Colonic mucosa (tissue), 4 donors: ENCODE results near the gene OTUD3. TPM values are rescaled to one million over a fixed set of nuclear protein-coding genes. Genes with fewer than 3 reads are reported as not detected.

Experiments
- DNase-seq: peaks from one replicate; pipeline ENCODE4 v3.0.0-alpha.2; 2020
- H3K27ac ChIP-seq: fragments of 200-600 bp; one replicate; pipeline ENCODE4 v1.8.0; 2021
- H3K27me3 ChIP-seq: fragments of 200-600 bp; one replicate; pipeline ENCODE4 v1.8.0; 2021
- H3K36me3 ChIP-seq: fragments of 200-600 bp; one replicate; pipeline ENCODE4 v1.8.0; 2021
- H3K4me1 ChIP-seq: fragments of 200-600 bp; one replicate; pipeline ENCODE4 v1.8.0; 2021; ENCODE audit warnings: mild to moderate bottlenecking
- H3K4me3 ChIP-seq: fragments of 200-600 bp; one replicate; pipeline ENCODE4 v1.8.0; 2021
- H3K9ac ChIP-seq, 2 donors: one replicate each; pipeline ENCODE4 v1.7.0; 2013; ENCODE audit warnings: control low read depth in 2 of 2, low read depth in 2 of 2, low read length in 2 of 2
- H3K9me3 ChIP-seq: fragments of 200-600 bp; one replicate; pipeline ENCODE4 v1.8.0; 2021
- CTCF ChIP-seq: fragments of 200-600 bp; IDR thresholded peaks from one replicate; pipeline ENCODE4 v1.8.0; 2022; ENCODE audit warnings: antibody characterized with exemption, mild to moderate bottlenecking
- intact Hi-C: fragments of 100-400 bp; cut with DNase I; formaldehyde crosslinking; loops from one replicate; pipeline ENCODE4 v1.14.1; 2022
- total RNA-seq, 2 donors: library from RNA; stranded (reverse); fragmentation: NEBNext Ultra II Directional in 1 of 2; extraction: Animal tissue kit (Norgen Biotek cat#: 25700) in 1 of 2; gene quantifications; one replicate each; pipeline ENCODE4 v1.2.1, GENCODE V29; 2021
- donor health status: healthy.
- donor health status: DM: no; HTN: no; CAD: no.
- donor health status: DM: no; HTN: no; CAD: no.

The OTUD3 gene
- total RNA-seq, 2 donors from 2014 or later = 9.6 to 15.6 TPM

DNA sequence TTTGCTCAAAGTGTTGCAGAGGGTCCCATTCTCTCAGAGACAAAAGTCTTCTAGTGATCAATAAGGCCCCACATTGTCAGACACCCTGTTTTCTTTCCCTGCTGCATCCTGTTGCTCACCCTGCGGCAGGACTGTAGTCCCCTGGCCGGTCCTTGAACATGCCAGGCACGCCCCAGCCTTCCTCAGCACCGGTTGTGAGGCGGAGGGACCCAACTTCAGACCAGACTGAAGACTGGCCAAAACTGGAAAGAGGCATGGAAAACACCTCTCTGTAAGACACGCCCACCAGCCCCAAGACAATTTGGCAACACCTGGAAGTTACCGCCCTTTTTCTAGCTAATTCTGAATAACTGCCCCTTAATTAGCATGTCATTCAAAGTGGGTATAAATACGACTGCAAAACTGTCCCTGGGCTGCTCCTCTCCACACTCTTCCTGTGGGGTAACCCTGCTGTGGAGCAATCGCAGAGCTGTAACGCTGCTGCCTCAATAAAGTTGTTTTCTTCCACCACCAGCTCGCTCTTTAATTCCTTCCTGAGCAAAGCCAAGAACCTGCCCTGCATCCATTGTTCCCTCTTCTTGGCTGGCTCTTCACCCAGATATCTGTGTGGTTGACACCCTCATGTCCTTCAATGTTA is 73.5 kb downstream of the OTUD3 start:
- Histone ChIP-seq H3K27me3 (no peaks in the 10 kb centered on the region), H3K9ac (no peak overlapping the region), H3K9me3 (no peaks in the 10 kb centered on the region), H3K4me3 (no peak overlapping the region), H3K36me3 (no peaks in the 10 kb centered on the region), H3K27ac (no peak overlapping the region), H3K4me1 (no peaks in the 10 kb centered on the region)
- intact Hi-C loops = loop anchor here (10.0 kb wide), 1 partner anchor 429 kb away; no protein-coding TSS in a partner anchor
- no peak for TF ChIP-seq CTCF
- DNase-seq = no peak

GRCh38 chr1:19957779-19958178 is 75.6 kb downstream of the OTUD3 start:
- intact Hi-C loops = loop anchor here (10.0 kb wide), 1 partner anchor 427 kb away; no protein-coding TSS in a partner anchor
- no peak for DNase-seq
- Histone ChIP-seq H3K4me1 (no peaks in the 10 kb centered on the region), H3K9me3 (no peaks in the 10 kb centered on the region), H3K27ac (no peak overlapping the region), H3K9ac (no peak overlapping the region), H3K36me3 (no peaks in the 10 kb centered on the region), H3K4me3 (no peak overlapping the region), H3K27me3 (no peaks in the 10 kb centered on the region)
- TF ChIP-seq CTCF = no peak

- DNase-seq = no peak
- Histone ChIP-seq H3K9me3 (no peaks in the 10 kb centered on the region), H3K27me3 (no peaks in the 10 kb centered on the region), H3K27ac (no peak overlapping the region), H3K4me1 (no peaks in the 10 kb centered on the region), H3K36me3 (no peaks in the 10 kb centered on the region), H3K4me3 (no peak overlapping the region), H3K9ac (no peak overlapping the region)
- no peak for TF ChIP-seq CTCF
- intact Hi-C loops = no loop called here
Observed at GRCh38 chr1:19960591-19960990, 78.4 kb downstream of the OTUD3 start.

Other genes starting within 250 kb of the OTUD3 start
- 100 to 1,000 TPM; 340 to 393 TPM for gene NBL1, start 238.1 kb upstream of the OTUD3 start, total RNA-seq
- gene HTR6, start 217.5 kb upstream of the OTUD3 start, total RNA-seq = not detected
- gene TMCO4, start 82.5 kb upstream of the OTUD3 start, total RNA-seq = 10 to 100 TPM; 26.9 to 44.1 TPM
- 10 to 100 TPM; 43.0 to 71.4 TPM for gene RNF186, start 67.1 kb upstream of the OTUD3 start, total RNA-seq
- gene PLA2G2E, start 41.2 kb downstream of the OTUD3 start, total RNA-seq = not detected
- gene PLA2G2A, start 97.2 kb downstream of the OTUD3 start, total RNA-seq = 100 to 1,000 TPM; 135 to 864 TPM
- 1 to 10 TPM in 1 of 2 donors, not detected in 1; 1.8 TPM for gene PLA2G5, start 187.8 kb downstream of the OTUD3 start, total RNA-seq
- gene PLA2G2D, start 237.1 kb downstream of the OTUD3 start, total RNA-seq = under 1 TPM; 0.21 to 0.25 TPM